ENCODE measurements around the gene GPC3. TPM values are rescaled to one million over a fixed set of nuclear protein-coding genes. Genes with fewer than 3 reads are reported as not detected.

GPC3 gene
- total RNA-seq, 6 experiments from 2014 or later, result not detected

DNA sequence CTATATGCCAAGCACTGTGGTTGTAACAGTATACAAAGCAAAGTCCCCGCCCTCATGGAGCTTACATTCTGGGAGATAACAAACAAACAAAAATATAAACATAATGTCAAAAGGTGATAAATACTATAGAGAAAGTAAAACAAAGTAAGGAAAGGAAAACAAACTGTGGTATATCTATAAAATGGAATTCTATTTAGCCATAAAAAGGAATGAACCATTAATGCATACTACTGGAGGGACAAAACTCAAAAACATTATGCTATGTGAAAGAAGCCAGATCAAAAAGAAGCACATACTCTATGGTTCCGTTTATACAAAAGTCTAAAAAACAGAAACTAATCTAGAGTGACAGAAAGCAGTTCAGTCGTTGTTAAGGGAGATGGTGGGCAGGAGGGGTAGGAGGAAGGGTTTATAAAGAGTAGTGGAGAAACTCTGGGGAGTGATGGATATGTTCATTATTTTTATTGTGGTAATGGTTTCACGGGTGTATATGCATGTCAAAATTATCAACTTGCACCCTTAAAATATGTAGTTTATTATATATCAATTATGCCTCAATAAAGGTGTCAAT lies 31.5 kb downstream of the GPC3 start:
- Mint-ChIP-seq H3K27me3 (ENCODE audit: insufficient read depth) (no peaks in the 10 kb centered on the region), H3K36me3 (ENCODE audit: low read depth) (no peaks in the 10 kb centered on the region; the same call in 1 of the 2 replicates), H3K27ac (no peak overlapping the region), H3K9me3 (peaks cover 5% of the 10 kb centered on the region; the same call in 1 of the 2 replicates), H3K4me1 (ENCODE audit: low read depth) (no peaks in the 10 kb centered on the region), H3K4me3 (no peak overlapping the region)
- no peak for DNase-seq
- TF ChIP-seq CTCF (IDR thresholded peaks at IDR 0.05), result no peak

DNA sequence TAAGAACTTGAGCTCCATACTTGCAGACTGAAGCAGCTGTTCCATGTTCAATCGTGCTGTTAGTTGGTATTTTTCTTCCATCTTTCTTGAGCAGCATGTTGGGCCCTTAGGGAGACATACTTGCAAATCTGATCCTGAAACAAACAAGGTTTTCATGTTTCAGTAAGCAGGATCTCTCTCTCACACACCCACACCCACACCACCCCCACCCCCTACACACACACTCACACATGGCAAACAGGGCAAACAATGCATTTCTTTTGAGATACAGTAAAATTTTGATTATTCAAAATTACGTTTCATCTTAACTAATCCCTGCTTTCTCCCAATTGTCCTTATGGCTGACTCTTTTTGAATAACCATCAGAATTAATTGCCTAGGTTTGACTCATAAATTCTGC lies 32.3 kb downstream of the GPC3 start:
- Mint-ChIP-seq H3K27me3 (ENCODE audit: insufficient read depth) (no peaks in the 10 kb centered on the region), H3K4me1 (ENCODE audit: low read depth) (no peaks in the 10 kb centered on the region), H3K4me3 (no peak overlapping the region), H3K36me3 (ENCODE audit: low read depth) (no peaks in the 10 kb centered on the region; the same call in 1 of the 2 replicates), H3K9me3 (peaks cover 5% of the 10 kb centered on the region; the same call in 1 of the 2 replicates), H3K27ac (no peak overlapping the region)
- DNase-seq, result no peak
- no peak for TF ChIP-seq CTCF (IDR thresholded peaks at IDR 0.05)

DNA sequence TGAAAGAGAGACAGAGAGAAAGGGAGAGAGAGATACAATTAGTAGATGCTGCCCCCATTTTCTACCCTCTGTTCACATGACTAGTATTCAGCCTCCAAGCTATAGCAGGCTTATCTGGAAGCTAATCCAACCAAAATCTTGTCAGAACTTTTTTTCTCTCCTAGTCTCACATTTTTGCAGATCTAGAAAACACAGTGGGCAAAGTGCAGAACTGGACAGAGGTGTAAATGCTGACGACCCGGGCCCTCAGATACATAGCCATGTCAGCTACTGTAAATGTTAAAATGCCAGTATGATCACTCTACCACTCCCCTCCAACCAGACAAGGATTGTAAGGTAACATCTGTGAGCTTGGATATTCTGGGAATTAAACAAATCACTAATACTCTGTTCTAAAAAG lies 34.3 kb downstream of the GPC3 start:
- no peaks in the 10 kb centered on the region for H3K27me3 Mint-ChIP-seq (ENCODE audit: insufficient read depth)
- no peak overlapping the region for H3K4me3 Mint-ChIP-seq

DNA sequence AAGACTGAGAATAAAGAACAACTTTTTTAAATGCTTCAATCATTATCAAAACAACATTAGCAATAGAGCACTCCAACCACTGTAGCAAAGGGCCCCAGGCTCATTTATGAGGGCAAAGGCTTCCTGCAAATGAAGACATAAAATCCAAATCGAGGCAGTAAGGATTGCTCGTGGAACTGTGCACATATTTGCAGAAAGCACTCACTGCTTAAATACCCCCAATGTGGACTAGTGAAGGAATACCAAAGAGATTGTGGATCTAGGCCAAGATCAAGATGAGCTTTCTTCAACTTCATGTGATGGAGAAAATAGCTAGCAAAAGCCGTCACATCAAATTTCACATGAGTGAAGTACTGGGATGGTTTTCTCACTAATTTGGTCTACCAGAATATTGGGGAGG lies 35.2 kb downstream of the GPC3 start:
- H3K27me3 Mint-ChIP-seq (ENCODE audit: insufficient read depth), result no peaks in the 10 kb centered on the region
- no peak for TF ChIP-seq CTCF (IDR thresholded peaks at IDR 0.05)
- no peak for DNase-seq
- no peaks in the 10 kb centered on the region; the same call in 1 of the 2 replicates for H3K36me3 Mint-ChIP-seq (ENCODE audit: low read depth)
- no peaks in the 10 kb centered on the region for H3K4me1 Mint-ChIP-seq (ENCODE audit: low read depth)
- no peak overlapping the region for H3K27ac Mint-ChIP-seq
- no peak overlapping the region for H3K4me3 Mint-ChIP-seq
- peaks cover 3% of the 10 kb centered on the region; the same call in 1 of the 2 replicates for H3K9me3 Mint-ChIP-seq

More for the DNA sequence above, 34.3 kb downstream of the GPC3 start:
- Mint-ChIP-seq H3K36me3 (ENCODE audit: low read depth) (no peaks in the 10 kb centered on the region; the same call in 1 of the 2 replicates), H3K27ac (no peak overlapping the region), H3K9me3 (peaks cover 5% of the 10 kb centered on the region; the same call in 1 of the 2 replicates), H3K4me1 (ENCODE audit: low read depth) (no peaks in the 10 kb centered on the region)
- DNase-seq, result no peak
- TF ChIP-seq CTCF (IDR thresholded peaks at IDR 0.05), result no peak

GRCh38 chrX:133948895-133949294 lies 36.5 kb downstream of the GPC3 start:
- H3K4me1 Mint-ChIP-seq (ENCODE audit: low read depth), result no peaks in the 10 kb centered on the region
- H3K4me3 Mint-ChIP-seq, result no peak overlapping the region
- no peaks in the 10 kb centered on the region for H3K36me3 Mint-ChIP-seq (ENCODE audit: low read depth)
- TF ChIP-seq CTCF (IDR thresholded peaks at IDR 0.05), result no peak
- H3K9me3 Mint-ChIP-seq, result no peaks in the 10 kb centered on the region
- H3K27me3 Mint-ChIP-seq (ENCODE audit: insufficient read depth), result no peaks in the 10 kb centered on the region
- no peak for DNase-seq
- H3K27ac Mint-ChIP-seq, result no peak overlapping the region
